ENCODE data around the gene MYO18B.

The MYO18B gene

GRCh38 chr22:25766418-25766817 is 24.4 kb downstream of the MYO18B start:
- TF ChIP-seq CTCF (IDR thresholded peaks at IDR 0.05), result no peak
- H3K4me3 ChIP-seq, result no peak overlapping the region
- intact Hi-C loops (cut with DNase I; ENCODE audit: low total_unique reads), result no loop called here
- H3K36me3 ChIP-seq, result peaks cover 0 to 5% (median 0%) of the 10 kb centered on the region in 3 donors
- H3K9me3 ChIP-seq, result peaks cover 0 to 17% (median 10%) of the 10 kb centered on the region in 3 donors
- no peak for DNase-seq
- no peaks in the 10 kb centered on the region for H3K27me3 ChIP-seq
- H3K4me1 ChIP-seq, result no peaks in the 10 kb centered on the region
- H3K27ac ChIP-seq, result no peak overlapping the region

- no peak for DNase-seq
- Histone ChIP-seq H3K27me3 (no peaks in the 10 kb centered on the region), H3K4me3 (no peak overlapping the region), H3K4me1 (no peaks in the 10 kb centered on the region), H3K9me3 (peaks cover 0 to 17% (median 10%) of the 10 kb centered on the region in 3 donors), H3K27ac (no peak overlapping the region), H3K36me3 (peaks cover 0 to 5% (median 0%) of the 10 kb centered on the region in 3 donors)
- no peak for TF ChIP-seq CTCF (IDR thresholded peaks at IDR 0.05)
- intact Hi-C loops (cut with DNase I; ENCODE audit: low total_unique reads), result loop anchor here (10.0 kb wide), 2 partner anchors 66 to 216 kb away; no protein-coding TSS in a partner anchor
Measured at GRCh38 chr22:25770333-25770732, 28.3 kb downstream of the MYO18B start.

DNA sequence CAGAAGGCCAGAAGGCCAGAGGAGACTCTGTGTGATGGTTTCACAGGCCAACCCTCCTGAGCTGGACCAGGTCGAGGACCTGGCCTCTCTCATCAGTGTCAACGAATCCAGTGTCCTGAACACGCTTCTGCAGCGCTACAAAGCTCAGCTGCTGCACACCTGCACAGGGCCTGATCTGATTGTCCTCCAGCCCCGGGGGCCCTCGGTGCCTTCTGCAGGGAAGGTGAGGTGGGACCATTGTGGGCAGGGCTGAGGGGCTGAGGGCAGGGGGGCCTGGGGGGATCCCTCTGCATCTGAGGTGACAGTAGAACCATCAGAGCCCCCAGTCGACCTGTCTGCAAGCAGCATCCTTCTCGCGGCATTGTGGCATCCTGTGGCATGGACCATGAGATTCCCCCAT is 30.3 kb downstream of the MYO18B start:
- intact Hi-C loops (cut with DNase I; ENCODE audit: low total_unique reads), result loop anchor here (10.0 kb wide), 2 partner anchors 67 to 217 kb away; no protein-coding TSS in a partner anchor
- no peak for DNase-seq
- Histone ChIP-seq H3K36me3 (no peaks in the 10 kb centered on the region), H3K27ac (no peak overlapping the region), H3K4me3 (no peak overlapping the region), H3K4me1 (no peaks in the 10 kb centered on the region), H3K27me3 (no peaks in the 10 kb centered on the region), H3K9me3 (peaks cover 0 to 2% (median 0%) of the 10 kb centered on the region in 3 donors)
- TF ChIP-seq CTCF (IDR thresholded peaks at IDR 0.05), result no peak

- DNase-seq, result no peak
- peaks cover 0 to 2% of the 10 kb centered on the region in 2 donors for H3K27me3 ChIP-seq
- H3K4me1 ChIP-seq, result no peaks in the 10 kb centered on the region
- H3K27ac ChIP-seq, result no peak overlapping the region
- H3K4me3 ChIP-seq, result no peak overlapping the region
- intact Hi-C loops (cut with DNase I; ENCODE audit: low total_unique reads), result loop anchor here (2.0 to 10.0 kb wide), 3 partner anchors 70 to 312 kb away; no protein-coding TSS in a partner anchor
- no peaks in the 10 kb centered on the region for H3K36me3 ChIP-seq
- no peaks in the 10 kb centered on the region for H3K9me3 ChIP-seq
- TF ChIP-seq CTCF (IDR thresholded peaks at IDR 0.05), result no peak
Measured at GRCh38 chr22:25774575-25775026, 32.6 kb downstream of the MYO18B start.

GRCh38 chr22:25775531-25775930 is 33.5 kb downstream of the MYO18B start:
- no peak for TF ChIP-seq CTCF (IDR thresholded peaks at IDR 0.05)
- intact Hi-C loops (cut with DNase I; ENCODE audit: low total_unique reads), result loop anchor here (2.0 to 10.0 kb wide), 3 partner anchors 71 to 313 kb away; no protein-coding TSS in a partner anchor
- no peak for DNase-seq

More at GRCh38 chr22:25775531-25775930, 33.5 kb downstream of the MYO18B start:
- no peaks in the 10 kb centered on the region for H3K36me3 ChIP-seq
- H3K27ac ChIP-seq, result no peak overlapping the region
- H3K4me1 ChIP-seq, result no peaks in the 10 kb centered on the region
- H3K4me3 ChIP-seq, result no peak overlapping the region
- no peaks in the 10 kb centered on the region for H3K9me3 ChIP-seq
- peaks cover 0 to 6% of the 10 kb centered on the region in 2 donors for H3K27me3 ChIP-seq

All from tibial artery (tissue), 4 donors.